B cell (primary cell): Measurements from ENCODE around the gene NME7. TPM values are rescaled to one million over a fixed set of nuclear protein-coding genes. Genes with fewer than 3 reads are reported as not detected.

ENCODE experiments used
- ATAC-seq: fragments of 200-7000 bp; cut with Tn5 transposase; one replicate; pipeline ENCODE4 v1.10.0; 2021; ENCODE audit warnings: low read depth, mild to moderate bottlenecking, moderate number of reproducible peaks, moderate library complexity
- CTCF ChIA-PET: fragments of 350-600 bp; sonication (Branson Sonifier 250); formaldehyde crosslinking; loops from one replicate; lab custom pipeline; 2021; ENCODE audit warnings: antibody characterized with exemption, inconsistent platforms; lab: Charles Lee
- POLR2A ChIA-PET: fragments of 350-600 bp; sonication (Branson Sonifier 250); formaldehyde crosslinking; loops from one replicate; lab custom pipeline; 2021; ENCODE audit warnings: antibody characterized with exemption; lab: Charles Lee
- DNase-seq: peaks from one replicate; pipeline ENCODE4 v3.0.0; 2013
- H2AFZ ChIP-seq: 2 replicates; pipeline ENCODE4 v1.6.1; 2012; ENCODE audit warnings: mild to moderate bottlenecking, low read depth, low read length; ENCODE audit not compliant: insufficient read depth, poor library complexity, severe bottlenecking
- H3K27ac ChIP-seq, 2 donors: 1 replicate in 1 of 2; 2 replicates in 1 of 2; pipeline ENCODE4 v1.5.1; 2012 to 2013; ENCODE audit warnings: low read length in 2 of 2, mild to moderate bottlenecking in 2 of 2, moderate library complexity in 1 of 2
- H3K27me3 ChIP-seq, 4 experiments: fragments of 200-600 bp in 1 of 4; sonication (generic) in 1 of 4; replicated peaks in 1 of 4; 1 replicate in 2 of 4; 2 replicates in 2 of 4; pipeline versions ENCODE4 v1.6.1 to v1.7.0; 2013 to 2016; ENCODE audit warnings: low read length in 3 of 4, mild to moderate bottlenecking in 2 of 4, mixed read lengths in 1 of 4, moderate library complexity in 1 of 4; ENCODE audit not compliant: insufficient read depth in 4 of 4, control insufficient read depth in 3 of 4; ENCODE audit errors: control extremely low read depth in 1 of 4
- H3K36me3 ChIP-seq, 2 experiments: replicated peaks in 1 of 2; 1 replicate in 1 of 2; 2 replicates in 1 of 2; pipeline versions ENCODE4 v1.6.1 to v1.7.1; 2013; ENCODE audit warnings: low read length in 1 of 2; ENCODE audit not compliant: insufficient read depth in 2 of 2, control insufficient read depth in 1 of 2; ENCODE audit errors: control extremely low read depth in 1 of 2, extremely low read depth in 1 of 2
- H3K4me1 ChIP-seq, 2 donors: fragments of 200-600 bp in 1 of 2; sonication (generic) in 1 of 2; 1 replicate in 1 of 2; 2 replicates in 1 of 2; pipeline versions ENCODE4 v1.5.1 to v1.6.1; 2013 to 2017; ENCODE audit warnings: low read length in 2 of 2; ENCODE audit not compliant: control insufficient read depth in 2 of 2, insufficient read depth in 2 of 2
- H3K4me2 ChIP-seq: replicated peaks from 2 replicates; pipeline ENCODE3; 2012; ENCODE audit warnings: mild to moderate bottlenecking, low read depth, low read length; ENCODE audit not compliant: poor library complexity, severe bottlenecking
- H3K4me3 ChIP-seq, 5 experiments: fragments of 200-600 bp in 1 of 5; sonication (generic) in 1 of 5; 1 replicate in 3 of 5; 2 replicates in 2 of 5; pipeline versions ENCODE4 v1.5.1 to v1.7.0; 2011 to 2016; ENCODE audit warnings: low read length in 4 of 5, mild to moderate bottlenecking in 4 of 5, low read depth in 2 of 5, control low read depth in 1 of 5, moderate library complexity in 1 of 5; ENCODE audit not compliant: insufficient read depth in 1 of 5; ENCODE audit errors: control extremely low read depth in 1 of 5, extremely low read depth in 1 of 5
- H3K79me2 ChIP-seq: fragments of 200-600 bp; sonication (generic); one replicate; pipeline ENCODE4 v1.6.0; 2016; ENCODE audit warnings: low read length; ENCODE audit not compliant: control insufficient read depth, insufficient read depth
- H3K9ac ChIP-seq: fragments of 200-600 bp; sonication (generic); 2 replicates; pipeline ENCODE4 v1.6.1; 2017; ENCODE audit warnings: mild to moderate bottlenecking, low read length, moderate library complexity
- H3K9me3 ChIP-seq, 3 donors: one replicate each; pipeline versions ENCODE4 v1.6.1 to v1.7.1; 2013; ENCODE audit warnings: low read length in 2 of 3; ENCODE audit not compliant: control insufficient read depth in 2 of 3, insufficient read depth in 1 of 3; ENCODE audit errors: control extremely low read depth in 1 of 3
- H4K20me1 ChIP-seq: 2 replicates; pipeline ENCODE4 v1.6.0; 2012; ENCODE audit warnings: mild to moderate bottlenecking, low read length; ENCODE audit not compliant: insufficient read depth, control insufficient read depth, poor library complexity, severe bottlenecking
- H3K27ac Mint-ChIP-seq: one replicate; pipeline ENCODE4 v1.8.0; 2021; ENCODE audit warnings: mixed read lengths
- H3K27me3 Mint-ChIP-seq: one replicate; pipeline ENCODE4 v1.8.0; 2021; ENCODE audit warnings: mixed read lengths
- H3K4me1 Mint-ChIP-seq: one replicate; pipeline ENCODE4 v1.8.0; 2021; ENCODE audit warnings: mixed read lengths
- H3K4me3 Mint-ChIP-seq: one replicate; pipeline ENCODE4 v1.8.0; 2021; ENCODE audit warnings: mixed read lengths
- H3K9me3 Mint-ChIP-seq: one replicate; pipeline ENCODE4 v1.8.0; 2022; ENCODE audit warnings: mixed read lengths; ENCODE audit not compliant: insufficient read depth
- CTCF ChIP-seq: fragments of 200-600 bp; IDR thresholded peaks from one replicate; pipeline ENCODE4 v1.8.0; 2022; ENCODE audit warnings: antibody characterized with exemption, mild to moderate bottlenecking
- EZH2 ChIP-seq: IDR thresholded peaks from 2 replicates; pipeline ENCODE4 v1.6.1; 2012; ENCODE audit warnings: borderline replicate concordance, low read depth, mild to moderate bottlenecking, moderate library complexity, low read length; ENCODE audit not compliant: insufficient read depth, poor library complexity, severe bottlenecking
- WGBS: methylation state at CpG from one replicate; pipeline ENCODE4 v1.1.5; 2013; ENCODE audit warnings: missing lambda C conversion rate; ENCODE audit not compliant: insufficient coverage; 5-methylcytosine and 5-hydroxymethylcytosine counted together
- intact Hi-C: fragments of 100-400 bp; cut with micrococcal nuclease; formaldehyde crosslinking; loops from one replicate; pipeline ENCODE4 v1.10.0; 2022
- polyA plus RNA-seq: library from polyadenylated mRNA; depleted of rRNA; stranded (reverse); fragments of >200 nt; gene quantifications from 2 replicates; pipeline ENCODE4 v1.2.3, GENCODE V29; 2012
- total RNA-seq, 2 donors: library from RNA; stranded (reverse); fragments of 120-200 nt in 1 of 2; gene quantifications; 1 replicate in 1 of 2; 2 replicates in 1 of 2; pipeline versions ENCODE4 v1.2.3 to v1.2.4, GENCODE V29; 2013 to 2022

The NME7 gene
- total and polyA plus RNA-seq, 2 donors (not counting 1 experiment from before 2014, with no cell fraction given): 3.3 to 14.3 TPM

DNA sequence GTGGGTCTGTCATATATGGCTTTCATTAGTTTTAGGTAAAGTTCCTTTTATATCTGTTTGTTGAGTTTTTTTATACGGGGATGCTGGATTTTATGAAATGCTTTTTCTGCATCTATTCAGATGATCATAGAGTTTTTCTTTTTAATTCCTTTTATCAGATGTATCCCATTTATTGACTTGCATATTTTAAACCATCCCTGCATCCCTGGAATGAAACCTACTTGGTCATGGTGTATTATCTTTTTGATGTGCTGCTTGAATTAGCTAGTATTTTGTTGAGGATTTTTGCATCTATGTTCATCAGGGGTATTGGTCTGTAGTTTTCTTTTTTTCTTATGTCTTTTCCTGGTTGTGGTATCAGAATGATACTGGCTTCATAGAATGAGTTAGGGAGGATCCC lies 118.0 kb downstream of the NME7 start:
- Histone ChIP-seq H3K9ac (no peak overlapping the region), H4K20me1 (no peaks in the 10 kb centered on the region), H3K4me2 (no peak overlapping the region), H3K4me3 (no peak overlapping the region), H3K27ac (no peak overlapping the region), H3K36me3 (no peaks in the 10 kb centered on the region), H3K4me1 (no peaks in the 10 kb centered on the region), H2AFZ (no peak overlapping the region), H3K27me3 (no peaks in the 10 kb centered on the region), H3K9me3 (no peaks in the 10 kb centered on the region), H3K79me2 (no peaks in the 10 kb centered on the region)
- Mint-ChIP-seq H3K4me1 (no peaks in the 10 kb centered on the region), H3K4me3 (no peak overlapping the region), H3K27me3 (no peaks in the 10 kb centered on the region), H3K9me3 (no peaks in the 10 kb centered on the region), H3K27ac (no peak overlapping the region)
- DNase-seq: no peak
- ChIA-PET POLR2A (no interaction called here), CTCF (no interaction called here)
- intact Hi-C loops: no loop called here
- no CpG with 5 or more reads among the region's 1 CpG for WGBS
- ATAC-seq: no peak
- no peak for TF ChIP-seq EZH2
- TF ChIP-seq CTCF: no peak

DNA sequence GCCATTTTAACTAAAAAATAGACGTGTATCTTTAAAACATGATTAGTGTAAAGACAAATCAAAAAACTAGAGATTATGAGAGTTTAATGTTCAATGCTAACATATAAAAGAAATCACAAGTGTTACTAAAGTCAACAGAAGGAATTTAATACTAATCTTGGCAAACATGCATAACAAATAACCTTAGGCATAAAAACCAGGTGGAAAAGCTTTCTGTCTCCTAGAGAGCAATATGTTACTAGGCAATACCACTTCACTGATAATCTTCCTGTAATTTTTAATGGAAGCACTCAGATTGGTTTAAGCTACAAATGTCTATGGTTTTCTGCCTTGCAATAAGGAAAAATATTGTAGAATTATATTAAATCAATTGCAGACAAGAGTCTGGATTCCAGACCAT lies 121.9 kb downstream of the NME7 start:
- CTCF ChIA-PET: no interaction called here
- H3K27me3 Mint-ChIP-seq: no peaks in the 10 kb centered on the region

More for the DNA sequence above, 121.9 kb downstream of the NME7 start:
- H3K9ac ChIP-seq: no peak overlapping the region
- H4K20me1 ChIP-seq: no peaks in the 10 kb centered on the region
- intact Hi-C loops: no loop called here
- no peaks in the 10 kb centered on the region for H3K4me1 ChIP-seq
- TF ChIP-seq CTCF (no peak), EZH2 (no peak)
- no peak overlapping the region for H3K4me2 ChIP-seq
- Mint-ChIP-seq H3K9me3 (no peaks in the 10 kb centered on the region), H3K4me1 (no peaks in the 10 kb centered on the region), H3K27ac (no peak overlapping the region), H3K4me3 (no peak overlapping the region)
- no peak overlapping the region for H3K27ac ChIP-seq
- H3K36me3 ChIP-seq: no peaks in the 10 kb centered on the region
- no peak overlapping the region for H2AFZ ChIP-seq
- no CpG with 5 or more reads among the region's 1 CpG for WGBS
- POLR2A ChIA-PET: no interaction called here
- DNase-seq: no peak
- H3K27me3 ChIP-seq: no peaks in the 10 kb centered on the region
- no peak overlapping the region for H3K4me3 ChIP-seq
- no peak for ATAC-seq
- H3K9me3 ChIP-seq: no peaks in the 10 kb centered on the region
- no peaks in the 10 kb centered on the region for H3K79me2 ChIP-seq
